NB4 (cell line): ENCODE data around the gene ZMYND8.

Source experiments
- CTCF ChIP-seq: IDR thresholded peaks from one replicate; pipeline ENCODE4 v1.5.1; 2012; ENCODE audit warnings: low read depth, low read length
- MYC ChIP-seq: IDR thresholded peaks from 2 replicates; pipeline ENCODE4 v1.6.1; 2011; ENCODE audit warnings: low read depth, low read length

- TF ChIP-seq CTCF = no peak
- TF ChIP-seq MYC = no peak
Measured at GRCh38 chr20:47266847-47267515, 89.5 kb downstream of the ZMYND8 start.
